Esophagus (tissue), 2 donors: ENCODE results near the gene ZFHX3. TPM values are rescaled to one million over a fixed set of nuclear protein-coding genes. Genes with fewer than 3 reads are reported as not detected.

Source experiments
- H3K27ac ChIP-seq, 2 donors: one replicate each; pipeline ENCODE4 v1.5.1; 2013; ENCODE audit warnings: low read depth in 2 of 2, mild to moderate bottlenecking in 2 of 2, inconsistent platforms in 1 of 2, low read length in 1 of 2, moderate library complexity in 1 of 2
- H3K27me3 ChIP-seq, 2 donors: one replicate each; pipeline ENCODE4 v1.6.1; 2013; ENCODE audit warnings: low read length in 2 of 2, control low read depth in 1 of 2, mild to moderate bottlenecking in 1 of 2; ENCODE audit not compliant: insufficient read depth in 2 of 2, control insufficient read depth in 1 of 2
- H3K36me3 ChIP-seq, 2 donors: one replicate each; pipeline ENCODE4 v1.6.1; 2013; ENCODE audit warnings: low read length in 1 of 2; ENCODE audit not compliant: control insufficient read depth in 2 of 2, insufficient read depth in 2 of 2
- H3K4me1 ChIP-seq, 2 donors: one replicate each; pipeline ENCODE4 v1.6.1; 2013; ENCODE audit warnings: low read length in 1 of 2; ENCODE audit not compliant: control insufficient read depth in 2 of 2, insufficient read depth in 2 of 2
- H3K4me3 ChIP-seq, 2 donors: one replicate each; pipeline ENCODE4 v1.5.1; 2013; ENCODE audit warnings: low read length in 2 of 2, mild to moderate bottlenecking in 2 of 2, low read depth in 1 of 2, moderate library complexity in 1 of 2
- H3K9me3 ChIP-seq, 2 donors: one replicate each; pipeline ENCODE4 v1.6.1; 2013; ENCODE audit warnings: mild to moderate bottlenecking in 2 of 2, low read depth in 1 of 2, low read length in 1 of 2, moderate library complexity in 1 of 2; ENCODE audit not compliant: control insufficient read depth in 2 of 2, insufficient read depth in 1 of 2
- WGBS, 2 donors: extraction: QIAGEN DNeasy Blood & Tissue Kit; methylation state at CpG; one replicate each; pipeline ENCODE4 v1.1.7; 2013; 5-methylcytosine and 5-hydroxymethylcytosine counted together
- polyA plus RNA-seq, 2 donors: library from polyadenylated mRNA; stranded (reverse); fragments of 200-250 nt; gene quantifications; one replicate each; pipeline ENCODE4 v1.2.3, GENCODE V29; 2013
- donor health status: healthy with polysubstance abuse.
- donor health status: Bipolar disorder and iron deficiency.

The ZFHX3 gene
- polyA plus RNA-seq, 2 donors: 0.62 to 1.1 TPM

DNA sequence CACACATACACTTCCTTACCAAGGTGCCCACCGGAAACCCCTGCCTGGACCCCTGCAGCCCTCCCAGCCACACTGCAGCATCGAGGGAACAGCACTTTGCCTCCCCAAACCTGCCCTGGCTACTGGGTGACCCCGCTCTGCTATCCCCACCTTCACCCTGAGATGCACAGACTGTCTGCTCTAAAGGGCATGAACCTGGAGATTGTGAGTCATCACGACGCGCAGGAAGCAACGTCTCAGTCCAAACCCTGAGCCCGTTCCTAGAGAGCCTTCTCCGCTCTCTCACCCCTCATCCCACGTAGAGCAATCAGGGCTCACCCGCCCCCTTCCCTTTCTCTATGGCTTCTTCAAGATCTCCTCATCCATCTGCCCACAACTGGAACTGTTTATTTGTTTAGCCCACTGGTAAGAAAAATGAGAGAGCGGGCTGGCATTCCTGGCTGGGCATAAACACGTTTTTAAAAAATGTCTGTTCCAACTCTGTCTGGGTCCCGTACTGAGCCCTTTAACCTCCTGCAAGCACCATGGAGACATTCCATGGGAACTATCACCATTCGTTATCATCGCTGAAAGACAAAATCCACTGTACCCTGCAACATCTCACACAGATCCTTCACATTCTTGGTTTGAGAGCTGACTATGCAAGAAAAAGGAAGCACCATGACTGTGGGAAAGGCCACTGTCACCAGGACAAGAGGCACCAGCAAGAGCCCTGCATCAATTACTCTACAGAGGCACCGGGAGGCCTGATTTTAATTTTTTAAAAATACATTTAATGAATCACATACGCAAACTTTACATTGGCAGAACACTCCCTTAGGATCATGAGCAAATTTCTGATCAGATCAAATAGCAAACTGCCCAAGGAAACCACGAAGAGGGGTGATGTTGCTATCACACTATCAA lies 28.2 kb downstream of the ZFHX3 start:
- no peak overlapping the region for H3K4me3 ChIP-seq
- peak overlapping the region in 1 of 2 donors; percentile 15 for H3K27ac ChIP-seq
- no peaks in the 10 kb centered on the region for H3K9me3 ChIP-seq
- 69 to 73% methylated on average over 19 of the region's 19 CpGs for WGBS, 2 donors
- H3K27me3 ChIP-seq: no peaks in the 10 kb centered on the region
- no peaks in the 10 kb centered on the region for H3K36me3 ChIP-seq
- peaks cover 13 to 14% of the 10 kb centered on the region in 2 donors for H3K4me1 ChIP-seq

DNA sequence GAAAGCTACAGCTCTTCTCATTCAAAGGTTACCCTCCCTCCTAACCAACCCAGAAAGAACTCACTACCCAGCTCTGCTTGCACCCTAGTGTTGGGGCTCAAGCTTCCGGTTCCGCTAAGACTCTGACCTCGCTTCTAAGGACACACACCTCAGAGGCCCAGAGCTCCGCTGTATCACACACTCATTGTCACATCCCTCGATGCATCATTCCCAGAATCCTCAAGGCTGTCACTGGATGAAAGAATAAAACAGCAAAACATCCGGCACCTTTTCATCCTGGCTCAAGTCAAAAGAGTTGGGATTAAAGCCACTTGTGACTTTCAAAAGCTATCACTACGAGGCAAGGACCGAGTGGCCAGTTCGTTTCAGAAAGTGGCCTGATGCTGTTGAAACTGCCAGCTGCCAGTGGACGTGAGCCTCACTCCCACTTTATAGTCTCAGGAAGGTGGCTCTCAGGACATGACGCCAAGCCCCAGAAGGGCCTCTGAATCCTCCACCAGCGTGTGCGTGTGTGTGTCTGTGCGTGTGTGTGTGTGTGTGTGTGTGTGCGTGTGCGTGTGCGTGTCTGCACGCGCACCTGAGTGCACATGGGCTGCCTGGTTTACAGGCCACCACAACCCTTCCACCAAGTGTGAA lies 29.0 kb downstream of the ZFHX3 start:
- Histone ChIP-seq H3K9me3 (no peaks in the 10 kb centered on the region), H3K4me1 (peaks cover 13 to 14% of the 10 kb centered on the region in 2 donors), H3K36me3 (no peaks in the 10 kb centered on the region), H3K27ac (no peak overlapping the region), H3K4me3 (no peak overlapping the region), H3K27me3 (no peaks in the 10 kb centered on the region)
- WGBS, 2 donors: 81 to 84% methylated on average over 19 of the region's 19 CpGs

DNA sequence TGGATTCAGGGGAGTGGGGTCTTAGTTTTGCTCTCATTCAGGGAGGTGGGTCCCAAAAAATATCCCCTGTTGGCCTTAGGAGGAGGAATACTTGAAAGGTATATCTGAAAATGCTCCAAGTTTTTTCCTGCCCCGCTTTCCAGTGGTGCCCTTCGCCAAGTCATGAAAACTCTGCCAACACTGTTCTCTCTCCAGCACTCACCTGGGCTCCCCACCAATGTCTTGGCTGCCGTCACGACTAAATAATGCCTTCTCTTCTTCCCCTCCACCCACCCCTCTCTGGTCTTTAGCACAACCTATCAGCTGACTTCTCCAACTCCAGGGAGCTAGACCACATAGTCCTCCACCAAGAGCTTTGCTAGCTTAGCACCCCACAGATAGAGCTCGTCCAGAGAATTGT lies 30.6 kb downstream of the ZFHX3 start:
- Histone ChIP-seq H3K36me3 (no peaks in the 10 kb centered on the region), H3K4me1 (peaks cover 10 to 14% of the 10 kb centered on the region in 2 donors), H3K4me3 (no peak overlapping the region), H3K27me3 (no peaks in the 10 kb centered on the region), H3K9me3 (no peaks in the 10 kb centered on the region), H3K27ac (no peak overlapping the region)
- 48 to 67% methylated on average over 5 of the region's 5 CpGs for WGBS, 2 donors

DNA sequence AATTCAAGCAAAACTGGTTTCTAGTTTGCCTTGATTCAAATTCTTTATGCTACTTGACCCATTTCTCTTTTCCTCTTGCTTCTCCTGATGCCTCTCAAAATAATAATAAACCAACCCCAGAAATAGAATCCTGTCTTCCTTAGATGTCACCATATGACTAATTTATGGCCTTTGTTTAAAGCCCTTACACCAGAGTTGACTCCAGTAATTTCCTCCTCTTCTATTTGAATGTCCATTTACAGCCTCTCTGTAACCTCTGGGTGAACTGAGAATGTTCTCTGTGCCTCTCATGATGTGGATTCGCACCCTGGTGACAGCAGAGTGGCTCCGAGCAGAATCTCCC lies 31.5 kb downstream of the ZFHX3 start:
- Histone ChIP-seq H3K36me3 (no peaks in the 10 kb centered on the region), H3K27me3 (no peaks in the 10 kb centered on the region), H3K9me3 (no peaks in the 10 kb centered on the region), H3K4me3 (no peak overlapping the region), H3K4me1 (peaks cover 10 to 14% of the 10 kb centered on the region in 2 donors), H3K27ac (peak overlapping the region in 1 of 2 donors; percentile 41)
- WGBS, 2 donors: 64 to 73% methylated on average over 2 of the region's 2 CpGs

DNA sequence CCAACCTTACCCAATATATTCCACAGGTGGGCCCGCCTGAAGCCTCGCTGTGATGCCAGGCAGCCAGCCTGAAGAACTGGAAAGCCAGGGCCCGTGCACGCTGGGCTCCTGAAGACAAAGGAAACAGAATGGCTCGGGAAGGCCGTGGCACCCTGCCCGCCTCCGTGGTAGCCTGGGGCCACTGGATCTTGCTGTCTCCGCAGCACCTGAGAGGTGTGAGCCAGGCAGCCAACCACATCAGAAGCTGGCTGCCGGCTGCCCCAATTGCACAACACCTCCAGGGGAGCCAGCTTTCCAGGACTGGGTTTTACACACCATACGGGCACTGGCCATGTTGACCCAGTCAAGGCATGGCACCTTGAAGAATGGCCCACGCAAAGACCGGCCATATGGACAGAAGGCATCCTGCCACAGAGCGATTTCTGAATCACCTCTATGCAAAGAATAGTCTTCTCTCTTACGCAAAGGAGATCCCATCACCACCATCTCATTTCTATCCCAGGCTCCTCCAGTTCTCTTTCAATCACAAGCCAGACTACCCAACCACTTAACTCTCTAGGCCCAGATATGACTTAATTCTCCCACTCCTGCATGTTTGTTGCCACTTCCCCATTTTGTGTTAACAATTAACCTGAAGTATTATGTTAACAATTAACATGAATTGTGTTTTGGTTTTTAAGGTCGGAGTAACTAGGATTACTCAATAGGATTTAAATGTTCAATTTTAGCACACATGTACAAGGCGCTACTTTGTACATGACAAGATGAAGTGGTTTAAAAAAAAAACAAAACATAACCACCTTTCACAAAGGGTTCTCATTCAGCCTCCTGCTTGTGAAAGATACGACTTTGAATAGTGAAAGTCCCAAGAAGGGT lies 32.1 kb downstream of the ZFHX3 start:
- Histone ChIP-seq H3K27me3 (no peaks in the 10 kb centered on the region), H3K9me3 (no peaks in the 10 kb centered on the region), H3K27ac (peak overlapping the region in 1 of 2 donors; percentile 49), H3K4me3 (no peak overlapping the region), H3K4me1 (peaks cover 10 to 14% of the 10 kb centered on the region in 2 donors), H3K36me3 (no peaks in the 10 kb centered on the region)
- WGBS, 2 donors: 58 to 64% methylated on average over 18 of the region's 18 CpGs

DNA sequence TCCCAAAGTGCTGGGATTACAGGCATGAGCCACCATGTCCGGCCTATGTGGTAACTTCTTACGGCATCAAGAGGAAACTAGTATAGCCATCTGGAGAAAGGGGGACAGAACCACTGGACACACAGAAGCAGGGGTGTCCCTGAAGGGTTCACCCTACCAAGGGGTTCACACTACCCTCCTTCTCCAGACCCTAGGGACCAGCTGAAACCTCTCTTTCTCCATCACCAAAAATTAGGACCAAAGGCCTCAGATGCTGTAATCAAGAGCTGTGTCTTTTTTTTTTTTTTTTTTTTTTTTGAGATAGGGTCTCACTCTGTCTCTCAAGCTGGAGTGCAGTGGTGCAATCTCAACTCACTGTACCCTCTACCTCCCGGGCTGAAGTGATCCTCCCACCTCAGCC lies 33.2 kb downstream of the ZFHX3 start:
- Histone ChIP-seq H3K27me3 (no peaks in the 10 kb centered on the region), H3K27ac (no peak overlapping the region), H3K9me3 (no peaks in the 10 kb centered on the region), H3K36me3 (no peaks in the 10 kb centered on the region), H3K4me1 (peaks cover 10 to 13% of the 10 kb centered on the region in 2 donors), H3K4me3 (no peak overlapping the region)
- WGBS, 2 donors: 94% methylated on average over 3 of the region's 3 CpGs

DNA sequence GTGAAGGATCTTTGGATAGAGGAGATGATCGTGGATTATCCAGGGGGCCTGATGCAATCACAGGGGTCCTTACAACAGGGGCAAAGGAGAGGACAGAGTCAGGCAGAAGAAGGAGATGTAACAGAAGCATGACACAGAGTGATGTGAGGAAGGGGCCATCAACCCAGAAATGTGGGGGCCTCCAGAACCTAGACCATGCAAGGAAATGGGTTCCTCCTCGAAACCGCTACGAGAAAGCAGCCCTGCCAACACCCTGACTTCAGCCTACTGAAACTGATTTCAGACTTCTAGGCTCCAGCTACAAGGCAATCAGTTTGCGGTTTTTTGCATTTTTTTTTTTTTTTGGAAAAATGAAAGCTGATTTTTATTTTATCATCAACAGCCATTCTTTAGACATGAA lies 34.0 kb downstream of the ZFHX3 start:
- Histone ChIP-seq H3K4me1 (peaks cover 7 to 8% of the 10 kb centered on the region in 2 donors), H3K27ac (no peak overlapping the region), H3K36me3 (no peaks in the 10 kb centered on the region), H3K9me3 (no peaks in the 10 kb centered on the region), H3K4me3 (no peak overlapping the region), H3K27me3 (no peaks in the 10 kb centered on the region)
- WGBS, 2 donors: 95 to 97% methylated on average over 5 of the region's 5 CpGs

DNA sequence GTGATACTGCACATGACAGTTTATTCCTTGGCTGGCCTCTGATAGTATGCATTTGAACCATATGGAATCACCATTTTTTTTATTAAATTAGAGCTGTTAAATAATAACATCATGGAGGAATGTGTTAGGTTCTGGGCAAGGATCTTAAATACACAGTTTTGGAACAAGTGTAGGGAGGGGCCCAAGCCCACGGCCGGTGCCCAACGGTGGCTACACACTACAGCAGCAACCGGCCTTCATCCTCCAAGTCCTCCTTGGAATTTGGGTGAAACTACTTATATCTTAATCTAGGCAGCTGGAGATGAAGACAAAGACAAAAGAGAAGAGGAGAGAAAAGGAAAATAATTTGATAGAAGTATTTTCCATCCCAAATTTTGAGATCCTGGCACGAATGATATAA lies 35.6 kb downstream of the ZFHX3 start:
- Histone ChIP-seq H3K4me3 (no peak overlapping the region), H3K9me3 (no peaks in the 10 kb centered on the region), H3K27me3 (no peaks in the 10 kb centered on the region), H3K36me3 (no peaks in the 10 kb centered on the region), H3K4me1 (peaks cover 7 to 8% of the 10 kb centered on the region in 2 donors), H3K27ac (no peak overlapping the region)
- WGBS, 2 donors: 89 to 90% methylated on average over 5 of the region's 5 CpGs

DNA sequence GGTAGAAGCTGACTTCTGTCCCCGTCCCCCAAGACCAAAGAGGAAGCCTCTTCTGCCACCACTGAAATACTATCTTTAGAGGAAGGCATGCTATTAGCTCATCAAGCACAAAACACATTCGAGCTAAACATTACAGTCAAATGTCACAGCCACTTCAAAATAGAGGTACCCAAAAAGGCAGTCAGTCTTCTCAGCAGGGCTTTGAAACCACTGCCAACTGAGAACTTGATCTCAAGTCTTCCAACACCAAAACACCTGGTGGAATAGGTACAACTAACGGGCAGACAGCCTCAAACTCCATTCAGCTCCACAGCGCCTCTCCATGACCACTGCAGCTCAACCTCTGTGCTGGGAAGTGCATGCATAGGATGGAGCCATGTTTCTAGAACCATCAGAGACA lies 36.0 kb downstream of the ZFHX3 start:
- WGBS, 2 donors: 76 to 82% methylated on average over 4 of the region's 4 CpGs
- no peak overlapping the region for H3K4me3 ChIP-seq
- no peak overlapping the region for H3K27ac ChIP-seq
- H3K4me1 ChIP-seq: peaks cover 6 to 8% of the 10 kb centered on the region in 2 donors
- no peaks in the 10 kb centered on the region for H3K27me3 ChIP-seq
- no peaks in the 10 kb centered on the region for H3K9me3 ChIP-seq
- H3K36me3 ChIP-seq: no peaks in the 10 kb centered on the region
